Ishikawa (cell line): Measurements from ENCODE around the gene KLK14.

Experiments used
- CEBPB ChIP-seq: IDR thresholded peaks from 2 replicates; pipeline ENCODE4 v1.6.1; 2012
- CREB1 ChIP-seq: IDR thresholded peaks from 2 replicates; pipeline ENCODE4 v1.6.1; 2012; ENCODE audit warnings: low read depth
- EP300 ChIP-seq: IDR thresholded peaks from 2 replicates; pipeline ENCODE4 v1.6.1; 2012; ENCODE audit warnings: borderline replicate concordance
- FOXM1 ChIP-seq: IDR thresholded peaks from 2 replicates; pipeline ENCODE4 v1.6.1; 2012; ENCODE audit warnings: low read depth, borderline replicate concordance
- MAX ChIP-seq: IDR thresholded peaks from 2 replicates; pipeline ENCODE4 v1.6.1; 2012
- NFIC ChIP-seq: IDR thresholded peaks from 2 replicates; pipeline ENCODE4 v1.6.1; 2012
- RAD21 ChIP-seq: IDR thresholded peaks from 2 replicates; pipeline ENCODE4 v1.6.1; 2012; ENCODE audit warnings: low read depth
- TAF1 ChIP-seq: IDR thresholded peaks from 2 replicates; pipeline ENCODE4 v1.6.1; 2012; ENCODE audit warnings: low read depth, mild to moderate bottlenecking
- TCF12 ChIP-seq: IDR thresholded peaks from 2 replicates; pipeline ENCODE4 v1.6.1; 2012; ENCODE audit warnings: low read depth
- TEAD4 ChIP-seq: IDR thresholded peaks from 2 replicates; pipeline ENCODE4 v1.6.1; 2012
- USF1 ChIP-seq: IDR thresholded peaks from 2 replicates; pipeline ENCODE4 v1.6.1; 2012
- YY1 ChIP-seq: IDR thresholded peaks from 2 replicates; pipeline ENCODE4 v1.6.1; 2012; ENCODE audit warnings: low read depth
- TF ChIP-seq, protein P1 (sequence below): IDR thresholded peaks from 2 replicates; pipeline ENCODE4 v1.6.1; 2012; ENCODE audit warnings: low read depth, mild to moderate bottlenecking

GRCh38 chr19:51114087-51114729, 31.5 kb upstream of the KLK14 start:
- TF ChIP-seq, protein P1, sequence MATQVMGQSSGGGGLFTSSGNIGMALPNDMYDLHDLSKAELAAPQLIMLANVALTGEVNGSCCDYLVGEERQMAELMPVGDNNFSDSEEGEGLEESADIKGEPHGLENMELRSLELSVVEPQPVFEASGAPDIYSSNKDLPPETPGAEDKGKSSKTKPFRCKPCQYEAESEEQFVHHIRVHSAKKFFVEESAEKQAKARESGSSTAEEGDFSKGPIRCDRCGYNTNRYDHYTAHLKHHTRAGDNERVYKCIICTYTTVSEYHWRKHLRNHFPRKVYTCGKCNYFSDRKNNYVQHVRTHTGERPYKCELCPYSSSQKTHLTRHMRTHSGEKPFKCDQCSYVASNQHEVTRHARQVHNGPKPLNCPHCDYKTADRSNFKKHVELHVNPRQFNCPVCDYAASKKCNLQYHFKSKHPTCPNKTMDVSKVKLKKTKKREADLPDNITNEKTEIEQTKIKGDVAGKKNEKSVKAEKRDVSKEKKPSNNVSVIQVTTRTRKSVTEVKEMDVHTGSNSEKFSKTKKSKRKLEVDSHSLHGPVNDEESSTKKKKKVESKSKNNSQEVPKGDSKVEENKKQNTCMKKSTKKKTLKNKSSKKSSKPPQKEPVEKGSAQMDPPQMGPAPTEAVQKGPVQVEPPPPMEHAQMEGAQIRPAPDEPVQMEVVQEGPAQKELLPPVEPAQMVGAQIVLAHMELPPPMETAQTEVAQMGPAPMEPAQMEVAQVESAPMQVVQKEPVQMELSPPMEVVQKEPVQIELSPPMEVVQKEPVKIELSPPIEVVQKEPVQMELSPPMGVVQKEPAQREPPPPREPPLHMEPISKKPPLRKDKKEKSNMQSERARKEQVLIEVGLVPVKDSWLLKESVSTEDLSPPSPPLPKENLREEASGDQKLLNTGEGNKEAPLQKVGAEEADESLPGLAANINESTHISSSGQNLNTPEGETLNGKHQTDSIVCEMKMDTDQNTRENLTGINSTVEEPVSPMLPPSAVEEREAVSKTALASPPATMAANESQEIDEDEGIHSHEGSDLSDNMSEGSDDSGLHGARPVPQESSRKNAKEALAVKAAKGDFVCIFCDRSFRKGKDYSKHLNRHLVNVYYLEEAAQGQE: no peak
- TF ChIP-seq CEBPB (no peak), CREB1 (no peak), YY1 (no peak), EP300 (no peak), MAX (no peak), FOXM1 (no peak), RAD21 (no peak), TEAD4 (no peak), USF1 (no peak), TCF12 (no peak), TAF1 (no peak), NFIC (no peak)
